SKM-1 (cell line): ENCODE data around the gene SPINK5.

Source experiments
- DNase-seq: peaks from one replicate; lab custom pipeline; 2025; ENCODE audit not compliant: unreplicated experiment; lab: John Stamatoyannopoulos, UW

Gene SPINK5

DNA sequence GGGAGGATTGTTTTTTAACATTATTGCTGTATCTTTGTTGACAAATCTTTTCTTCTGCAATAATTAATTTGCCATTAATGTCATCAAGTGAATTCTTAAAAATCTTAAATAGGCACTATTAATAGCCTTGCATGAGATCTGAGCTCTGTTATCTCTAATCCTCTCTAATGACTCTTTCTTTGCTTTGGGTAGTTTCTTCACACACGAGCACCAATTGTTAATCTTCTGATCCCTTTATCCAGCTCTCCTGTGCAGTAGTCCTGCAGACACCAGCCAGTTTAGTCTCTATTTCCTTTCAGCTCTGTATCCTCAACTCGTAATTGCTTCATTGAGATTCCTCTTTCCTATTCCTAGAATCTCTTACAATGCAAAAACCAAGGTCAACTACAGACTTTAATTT, 112.7 kb downstream of the SPINK5 start:
- no peak for DNase-seq

DNA sequence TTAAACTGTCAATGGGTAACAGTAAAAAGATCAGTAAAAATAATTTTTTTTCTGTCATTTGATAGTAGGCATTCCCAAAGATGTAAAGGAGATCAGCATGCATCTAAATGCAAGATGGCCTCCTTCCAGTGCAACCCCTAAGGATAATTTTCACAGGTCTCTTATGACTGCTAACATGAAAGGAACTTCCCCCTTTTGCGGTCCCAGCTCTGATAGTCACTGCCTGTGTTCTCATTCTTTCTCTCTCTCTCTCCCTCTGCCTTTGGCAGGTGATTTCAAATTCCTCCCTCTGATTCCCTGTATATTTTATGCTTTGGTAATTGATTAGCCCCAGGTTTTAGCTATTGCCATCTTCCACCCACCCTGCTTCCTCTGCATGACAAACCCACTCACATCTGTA, 113.4 kb downstream of the SPINK5 start:
- no peak for DNase-seq

DNA sequence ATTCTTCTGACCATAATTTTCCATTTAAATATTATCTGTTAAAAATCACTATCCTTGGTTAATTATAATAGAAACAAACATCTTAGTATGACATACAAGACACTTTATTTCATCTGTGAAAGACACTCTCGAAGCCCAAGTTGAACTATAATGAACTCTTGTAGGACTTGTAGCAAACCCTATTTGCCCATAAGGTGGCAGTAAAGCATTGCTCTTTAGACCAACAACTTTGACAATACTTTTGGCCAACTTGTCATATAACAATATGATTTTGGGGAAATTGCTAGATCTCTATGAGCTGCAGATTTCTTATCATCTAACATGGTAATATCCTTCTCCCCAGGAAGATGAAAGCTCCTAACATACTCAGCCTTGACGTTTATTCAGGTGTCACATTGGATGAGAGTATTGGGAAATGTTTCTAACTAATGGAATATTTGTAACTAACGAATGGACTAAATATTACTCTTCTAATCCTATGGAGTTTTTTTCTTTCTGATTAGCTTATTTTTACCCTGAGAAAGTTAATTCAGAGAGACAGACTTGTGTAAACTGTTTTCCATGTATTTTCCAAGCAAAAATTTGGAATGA, 115.5 kb downstream of the SPINK5 start:
- DNase-seq, result peak; percentile 49

DNA sequence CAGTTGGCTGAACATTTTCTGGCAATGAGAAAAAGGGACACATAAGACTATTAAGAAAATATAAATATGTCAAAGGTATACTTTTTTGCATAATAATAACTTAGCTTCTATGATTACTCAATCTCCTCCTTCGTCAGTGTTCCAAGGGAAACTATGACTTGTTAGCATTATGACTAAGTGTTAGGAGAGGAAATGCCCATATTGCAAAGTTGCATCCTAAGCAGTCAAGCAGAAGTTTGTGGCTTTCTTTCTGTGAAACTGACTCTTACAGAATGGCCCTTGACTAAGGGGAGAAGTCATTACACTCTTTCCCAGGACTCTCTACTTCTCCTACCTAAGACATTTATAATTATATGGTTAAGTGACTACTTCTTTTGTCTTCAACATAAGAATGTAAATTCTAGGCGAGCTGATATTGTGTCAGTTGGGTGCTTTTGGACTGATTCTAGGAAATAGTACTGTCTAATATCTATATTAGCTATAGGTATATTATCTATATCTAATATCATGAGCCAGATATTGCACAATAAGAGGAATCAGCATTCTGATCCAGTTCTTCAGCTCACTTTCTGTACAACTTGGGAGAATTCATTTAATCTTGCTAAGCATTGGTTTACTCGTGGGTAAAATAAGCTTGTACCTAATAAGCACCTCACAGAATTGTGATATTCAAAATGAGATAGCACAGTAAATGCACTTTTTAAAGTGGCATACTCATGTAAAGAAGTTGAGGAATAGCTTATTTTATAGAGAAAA, 122.6 kb downstream of the SPINK5 start:
- DNase-seq, result peak; percentile 88
